HK-2 (cell line): Measurements from ENCODE around the gene OR4Q3.
"Not testable (repeated sequence)": the region's sequence is repeated elsewhere in the genome, so short reads cannot be mapped to it uniquely, and the experiment has no call there.

Experiments used
- DNase-seq: peaks from one replicate; pipeline ENCODE4 v3.0.0-alpha.2; 2018; ENCODE audit not compliant: unreplicated experiment

Gene OR4Q3

DNA sequence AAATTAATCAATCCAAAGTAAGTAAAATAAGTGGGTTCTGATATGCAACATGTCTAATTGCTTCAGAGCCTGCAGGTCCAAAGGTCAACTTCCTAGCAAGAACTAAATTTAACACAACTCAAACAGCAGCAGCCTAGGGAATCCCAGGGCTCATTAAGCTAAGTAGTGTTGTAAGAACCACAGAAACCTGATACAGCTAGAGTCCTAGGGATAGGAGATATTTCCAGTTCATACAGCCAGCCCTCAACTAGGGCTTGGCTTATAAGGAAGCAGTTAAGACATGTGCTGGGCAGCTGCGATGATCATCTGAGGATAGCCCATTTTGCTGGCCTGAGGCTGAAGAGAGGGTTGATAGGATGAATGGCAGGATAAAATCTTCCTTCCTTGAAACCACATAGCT, at the start of gene OR4Q3:
Gene OR4Q3 (plus strand): TSS at position 316 of the 400 bp plus-strand sequence.
- DNase-seq: no peak

DNA sequence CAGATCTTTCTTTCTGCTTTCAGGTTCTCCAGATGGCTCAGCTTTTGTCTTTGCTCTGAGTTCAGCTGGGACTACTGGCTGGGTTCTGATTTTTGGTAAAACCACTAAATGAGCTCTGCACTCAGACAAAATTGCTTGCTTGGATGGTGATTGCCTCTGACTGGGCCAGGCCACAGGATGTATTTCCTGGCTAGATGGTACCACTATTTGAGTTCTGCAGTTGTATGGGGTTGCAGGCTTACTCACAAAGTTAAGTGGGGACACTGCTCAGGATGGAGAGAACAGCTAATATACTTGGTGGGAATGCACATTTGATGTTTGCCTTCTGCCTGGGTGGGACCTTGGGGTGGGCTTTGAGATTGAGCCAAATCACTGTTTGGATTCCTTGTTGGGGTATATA, 14.0 kb upstream of the OR4Q3 start:
- no peak for DNase-seq

DNA sequence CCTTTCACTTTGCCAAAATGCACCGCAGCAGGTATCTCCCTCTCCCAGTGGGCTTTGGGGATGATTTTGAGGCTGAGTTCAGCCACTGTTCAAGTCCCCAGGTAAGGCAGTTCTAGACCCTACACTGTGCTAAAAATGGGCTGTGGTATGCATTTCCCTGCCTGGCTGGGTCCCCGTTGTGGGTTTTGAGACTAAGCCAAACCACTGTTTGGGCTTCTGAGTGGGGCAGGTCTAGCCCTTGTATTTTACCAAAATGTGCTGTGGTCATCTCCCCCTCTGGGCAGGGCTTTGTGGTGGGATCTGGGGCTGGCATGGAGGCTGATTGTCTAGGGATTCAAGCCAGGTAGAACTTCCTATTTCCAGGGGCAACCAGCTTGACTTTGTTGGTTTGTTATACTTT, 13.6 kb upstream of the OR4Q3 start:
- DNase-seq: no peak

DNA sequence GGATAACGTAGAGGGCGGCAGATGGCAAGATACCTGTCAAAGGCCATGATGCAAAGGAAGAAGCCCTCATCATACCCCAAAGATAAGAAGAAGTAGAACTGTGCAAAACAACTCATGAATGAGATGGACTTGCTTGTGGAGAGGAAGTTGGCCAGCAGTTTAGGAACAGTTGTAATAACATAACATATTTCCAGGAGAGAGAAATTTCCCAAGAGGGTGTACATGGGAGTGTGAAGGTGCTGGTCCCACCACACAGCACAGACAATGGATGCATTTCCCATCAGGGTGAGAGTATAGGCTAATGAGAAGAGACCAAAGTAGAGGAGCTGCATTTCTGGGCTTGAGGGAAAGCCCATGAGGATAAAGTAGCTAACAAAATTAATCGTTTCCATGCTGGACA, 9.5 kb upstream of the OR4Q3 start:
- not testable (repeated sequence) for DNase-seq

DNA sequence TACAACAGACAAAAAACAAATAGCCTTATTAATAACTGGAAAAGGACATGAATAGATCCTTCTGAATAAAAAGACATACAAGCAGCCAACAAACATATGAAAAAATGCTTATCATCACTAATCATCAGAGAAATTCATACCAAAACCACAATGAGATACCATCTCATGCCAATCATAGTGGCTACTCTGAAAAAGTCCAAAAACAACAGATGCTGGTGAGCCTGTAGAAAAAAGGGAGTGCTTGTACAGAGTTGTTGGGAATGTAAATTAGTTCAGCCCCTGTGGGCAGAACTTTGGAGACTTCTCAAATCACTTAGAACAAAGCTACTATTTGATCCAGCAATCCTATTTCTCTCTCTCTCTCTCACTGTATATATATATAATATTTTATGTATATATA, 8.9 kb downstream of the OR4Q3 start:
- DNase-seq: not testable (repeated sequence)

DNA sequence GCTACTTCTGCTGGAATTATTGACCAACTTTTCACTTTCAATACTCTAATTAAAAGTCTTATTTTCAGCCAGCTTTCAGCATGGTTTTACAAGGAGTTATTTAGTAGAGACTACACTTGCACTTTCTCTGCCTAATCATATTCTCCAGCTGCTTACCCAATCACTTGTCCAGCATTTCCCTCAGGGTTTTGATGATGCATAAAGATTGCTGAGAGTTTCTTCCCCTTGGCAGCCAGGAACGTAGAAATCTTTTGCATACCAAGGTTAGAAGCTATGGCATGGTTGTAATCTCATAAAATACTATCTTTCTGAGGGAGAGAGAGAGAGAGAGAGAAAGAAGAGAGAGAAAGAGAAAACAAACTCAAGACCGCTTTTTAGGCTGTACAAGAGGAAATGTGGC, 10.8 kb downstream of the OR4Q3 start:
- DNase-seq: no peak

DNA sequence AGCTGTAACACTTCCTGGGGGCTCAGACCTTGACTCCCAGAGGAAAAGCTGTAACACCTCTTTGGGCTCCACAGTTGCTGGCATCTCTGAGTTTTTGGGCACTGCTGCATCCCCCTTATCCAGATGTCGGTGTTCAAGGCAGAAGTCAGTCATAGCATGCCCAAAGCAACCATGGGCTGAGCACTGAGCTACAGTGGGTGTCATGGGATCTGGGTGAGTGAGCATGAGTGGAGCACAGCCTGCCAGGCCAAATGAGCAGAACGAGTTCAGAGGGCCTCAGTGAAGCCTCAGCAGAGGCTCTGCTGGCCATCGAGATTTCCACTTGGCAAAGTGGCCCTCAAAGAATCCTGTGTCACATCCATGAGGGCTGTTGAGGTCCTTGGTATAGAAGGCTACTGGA, 28.1 kb downstream of the OR4Q3 start:
- not testable (repeated sequence) for DNase-seq

DNA sequence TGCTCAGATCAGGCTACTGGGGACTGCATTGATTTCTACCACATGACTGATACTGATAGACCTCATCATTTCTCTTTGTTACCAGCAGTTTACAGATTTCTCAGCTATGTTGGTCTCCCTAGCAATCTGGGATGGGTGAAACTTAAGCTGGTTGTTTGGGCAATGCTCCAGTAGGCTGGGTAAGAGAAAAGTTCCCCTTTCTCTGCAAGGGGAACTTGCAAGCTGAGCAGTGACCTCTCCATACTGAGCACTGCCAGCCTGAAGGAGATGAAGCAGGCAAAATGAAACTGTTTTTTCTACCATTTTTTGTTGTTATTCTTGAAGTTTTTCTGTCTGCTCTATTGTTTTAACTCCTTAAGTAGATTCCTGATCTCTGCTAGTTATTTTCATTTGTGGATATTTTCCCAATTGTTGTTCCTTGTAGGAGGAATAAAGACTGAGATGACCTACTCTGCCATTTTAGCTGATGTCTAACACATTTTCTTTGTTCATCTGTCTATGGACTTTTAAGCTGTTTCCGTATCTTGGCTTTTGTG, 28.6 kb downstream of the OR4Q3 start:
- no peak for DNase-seq

DNA sequence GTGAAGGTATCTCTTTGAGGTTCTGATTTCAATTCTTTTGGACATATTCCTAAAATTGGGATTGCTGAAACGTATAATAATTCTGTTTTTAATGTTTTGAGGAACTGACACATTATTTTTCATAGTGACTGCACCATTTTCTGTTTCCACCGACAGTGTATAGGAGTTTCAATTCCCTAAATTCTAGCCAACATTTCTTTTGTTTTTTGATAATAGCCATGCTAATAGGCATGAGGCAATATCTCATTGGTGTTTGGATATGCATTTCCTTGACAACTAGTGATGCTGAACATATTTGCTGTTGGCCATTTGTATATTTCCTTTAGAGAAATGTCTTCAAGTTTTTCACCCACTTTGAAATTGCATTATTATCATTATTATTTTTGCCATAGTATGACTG, 29.1 kb downstream of the OR4Q3 start:
- not testable (repeated sequence) for DNase-seq

DNA sequence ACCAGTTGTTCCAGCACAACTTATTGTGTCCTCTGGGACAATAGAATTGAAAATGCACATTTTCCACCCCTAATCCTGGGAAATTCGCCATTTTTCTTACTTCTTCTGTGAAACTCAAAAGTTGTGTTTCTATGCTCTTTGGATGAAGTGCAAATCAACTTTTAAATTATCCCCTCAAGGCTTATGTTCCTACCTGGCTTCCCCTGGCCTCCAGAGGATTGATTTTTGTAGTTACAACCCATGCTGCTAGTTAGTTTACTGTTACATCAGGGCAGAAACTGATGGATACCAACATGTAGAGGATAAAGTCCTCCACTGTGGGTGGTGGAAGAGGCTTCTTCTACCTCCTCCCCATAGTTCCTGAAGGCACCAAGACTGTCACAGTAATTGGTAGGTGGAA, 29.8 kb downstream of the OR4Q3 start, which contains the start of gene OR4M1:
Gene OR4M1 (plus strand): TSS at position 301 of the 400 bp plus-strand sequence. CDS start 6,819 bp downstream, outside the sequence.
- DNase-seq: not testable (repeated sequence)

DNA sequence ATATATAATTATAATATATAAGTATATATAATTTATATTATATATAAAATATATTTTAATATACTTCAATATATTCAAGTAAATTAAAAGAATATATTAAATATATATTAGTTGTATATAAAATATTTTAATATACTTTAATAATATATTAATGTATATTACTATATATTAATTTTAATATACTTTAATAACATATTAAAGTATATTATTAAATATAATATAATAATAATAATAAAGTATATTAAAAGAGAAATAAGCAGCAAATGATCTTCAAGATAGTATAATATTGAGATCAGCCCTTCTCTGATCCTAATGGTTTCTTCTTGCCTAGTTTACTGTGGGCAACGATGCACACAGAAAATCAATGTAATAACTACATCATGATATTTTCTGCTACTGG, 32.2 kb downstream of the OR4Q3 start:
- no peak for DNase-seq

DNA sequence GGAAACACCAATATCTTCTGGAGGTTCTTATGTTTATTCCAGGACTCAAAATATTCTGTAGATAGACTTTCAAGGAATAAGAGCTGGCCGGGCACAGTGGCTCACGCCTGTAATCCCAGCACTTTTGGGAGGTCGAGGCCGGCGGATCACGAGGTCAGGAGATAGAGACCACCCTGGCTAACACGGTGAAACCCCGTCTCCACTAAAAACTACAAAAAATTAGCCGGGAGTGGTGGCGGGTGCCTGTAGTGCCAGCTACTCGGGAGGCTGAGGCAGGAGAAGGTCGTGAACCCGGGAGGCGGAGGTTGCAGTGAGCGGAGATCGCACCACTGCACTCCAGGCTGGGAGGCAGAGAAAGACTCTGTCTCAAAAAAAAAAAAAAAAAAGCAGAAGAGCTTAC, 42.5 kb downstream of the OR4Q3 start:
- not testable (repeated sequence) for DNase-seq

DNA sequence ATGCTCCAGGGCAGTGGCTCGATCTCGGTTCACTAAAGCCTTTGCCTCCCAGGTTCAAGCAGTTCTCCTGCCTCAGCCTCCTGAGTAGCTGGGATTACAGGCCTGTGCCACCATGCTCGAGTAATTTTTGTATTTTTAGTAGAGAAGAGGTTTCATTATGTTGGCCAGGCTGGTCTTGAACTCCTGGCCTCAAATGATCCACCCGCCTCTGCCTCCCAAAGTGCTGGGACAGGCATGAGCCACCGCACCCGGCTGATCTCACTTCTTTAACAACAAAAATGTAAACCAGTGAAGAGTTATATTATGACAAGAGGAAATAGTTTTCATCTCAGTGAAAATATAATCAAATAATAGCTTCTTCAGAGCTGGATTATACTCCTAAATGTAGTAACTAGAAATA, 43.9 kb downstream of the OR4Q3 start:
- not testable (repeated sequence) for DNase-seq

DNA sequence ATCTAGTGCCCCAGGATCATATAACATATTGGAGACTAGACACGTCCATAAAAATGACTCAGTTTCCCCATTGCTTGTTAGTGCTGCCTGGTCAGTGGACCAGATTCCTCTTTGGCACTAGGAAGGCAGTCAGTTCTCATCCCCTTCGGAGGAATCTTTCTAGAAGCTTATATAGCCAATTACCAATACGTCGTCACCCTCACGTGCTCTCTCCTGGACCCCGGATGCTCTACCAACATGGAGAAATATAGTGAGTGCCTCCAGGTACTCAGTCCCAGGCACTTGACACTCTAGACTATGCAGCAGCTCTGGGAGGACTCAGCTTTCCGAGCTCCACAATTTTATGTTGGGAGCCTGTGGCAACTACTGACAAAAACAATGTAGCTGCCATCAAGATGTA, 44.8 kb downstream of the OR4Q3 start:
- not testable (repeated sequence) for DNase-seq

DNA sequence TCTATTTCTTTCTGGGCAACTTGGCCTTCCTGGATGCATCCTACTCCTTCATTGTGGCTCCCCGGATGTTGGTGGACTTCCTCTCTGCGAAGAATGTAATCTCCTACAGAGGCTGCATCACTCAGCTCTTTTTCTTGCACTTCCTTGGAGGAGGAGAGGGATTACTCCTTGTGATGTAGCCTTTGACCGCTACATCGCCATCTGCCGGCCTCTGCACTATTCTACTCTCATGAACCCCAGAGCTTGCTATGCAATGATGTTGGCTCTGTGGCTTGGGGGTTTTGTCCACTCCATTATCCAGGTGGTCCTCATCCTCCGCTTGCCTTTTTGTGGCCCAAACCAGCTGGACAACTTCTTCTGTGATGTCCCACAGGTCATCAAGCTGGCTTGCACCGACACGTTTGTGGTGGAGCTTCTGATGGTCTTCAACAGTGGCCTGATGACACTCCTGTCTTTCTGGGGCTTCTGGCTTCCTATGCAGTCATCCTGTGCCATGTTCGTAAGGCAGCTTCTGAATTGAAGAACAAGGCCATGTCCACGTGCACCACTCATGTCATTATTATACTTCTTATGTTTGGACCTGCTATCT, 53.2 kb downstream of the OR4Q3 start:
- not testable (repeated sequence) for DNase-seq
